ENCODE measurements around the gene GDI2. TPM values are rescaled to one million over a fixed set of nuclear protein-coding genes. Genes with fewer than 3 reads are reported as not detected.

Gene GDI2
- total and polyA plus RNA-seq, 2 of the 13 experiments (the other 11 are each of a cell fraction or from before 2014, with no cell fraction given) = 153 to 477 TPM

- no peak for TF ChIP-seq ZNF142 (CRISPR knock-in tag; IDR thresholded peaks at IDR 0.05)
- TF ChIP-seq ZNF431 (CRISPR knock-in tag; IDR thresholded peaks at IDR 0.05; ENCODE audit: borderline replicate concordance, low read depth) = no peak
- TF ChIP-seq PRPF4 (IDR thresholded peaks at IDR 0.05; ENCODE audit: low read depth, low read length, poor library complexity, severe bottlenecking) = no peak
- TF ChIP-seq ZC3H4 (CRISPR knock-in tag; IDR thresholded peaks at IDR 0.05; ENCODE audit: borderline replicate concordance) = no peak
- peak; percentile 31 for TF ChIP-seq ZNF18 (CRISPR knock-in tag; IDR thresholded peaks at IDR 0.05; ENCODE audit: insufficient replicate concordance)
- no peak for TF ChIP-seq RXRA (CRISPR knock-in tag; IDR thresholded peaks at IDR 0.05)
- TF ChIP-seq RAD21 (CRISPR knock-in tag; IDR thresholded peaks at IDR 0.05) = no peak
- TF ChIP-seq NFATC3 (CRISPR knock-in tag; IDR thresholded peaks at IDR 0.05) = no peak
- TF ChIP-seq ZMYM3 (CRISPR knock-in tag; IDR thresholded peaks at IDR 0.05) = no peak
- peak; percentile 59 for TF ChIP-seq CEBPG (CRISPR knock-in tag; IDR thresholded peaks at IDR 0.05)
- no peak for TF ChIP-seq AKNA (CRISPR knock-in tag; IDR thresholded peaks at IDR 0.05; ENCODE audit: borderline replicate concordance)
- TF ChIP-seq MBD4 (IDR thresholded peaks at IDR 0.05; ENCODE audit: borderline replicate concordance, low read length) = no peak
- TF ChIP-seq ZNF546 (CRISPR knock-in tag; conservative IDR thresholded peaks at IDR 0.05) = no peak
Measured at GRCh38 chr10:5814110-5815107, 1.2 kb upstream of the GDI2 start (continued).
